ENCODE measurements around the gene OTUD4. TPM values are rescaled to one million over a fixed set of nuclear protein-coding genes. Genes with fewer than 3 reads are reported as not detected.

OTUD4 gene
- total RNA-seq, 1 experiment from 2014 or later, result 13.6 TPM

- Histone ChIP-seq H4K20me1 (ENCODE audit: low read length) (no peaks in the 10 kb centered on the region), H3K9ac (ENCODE audit: low read length) (peak overlapping the region; percentile 25; the same call in 1 of the 2 replicates), H3K79me2 (ENCODE audit: low read length) (no peaks in the 10 kb centered on the region), H3K4me1 (ENCODE audit: insufficient read depth, low read length) (peaks cover 8% of the 10 kb centered on the region), H3K9me2 (replicated peaks; ENCODE audit: low read length) (no peaks in the 10 kb centered on the region), H3K36me3 (ENCODE audit: low read depth, low read length) (no peaks in the 10 kb centered on the region), H3K4me2 (ENCODE audit: low read length) (peak overlapping the region; percentile 54), H3K27ac (ENCODE audit: low read length) (peak overlapping the region; percentile 37), H3K4me3 (ENCODE audit: low read length) (peak overlapping the region; percentile 21; the same call in 1 of the 2 replicates), H3F3A (ENCODE audit: low read length, unreplicated experiment) (no peaks in the 10 kb centered on the region), H3K9me3 (ENCODE audit: low read length) (no peaks in the 10 kb centered on the region), H2AFZ (ENCODE audit: low read length) (peak overlapping the region; percentile 54), H3K27me3 (ENCODE audit: low read length) (no peaks in the 10 kb centered on the region)
- TSS peak; percentile 79 for BruUV-seq (replicated peaks)
- ChIA-PET POLR2A (ENCODE audit: unreplicated experiment) (interaction anchor here (0.5 kb wide), 1 partner anchor 17 kb away, joined by 5 read pairs; no protein-coding TSS in a partner anchor), CTCF (no interaction called here)
- intact Hi-C loops (cut with micrococcal nuclease), result loop anchor here (2.0 kb wide), 1 partner anchor 17 kb away; no protein-coding TSS in a partner anchor
- TF ChIP-seq EZH2phosphoT487 (IDR thresholded peaks at IDR 0.05; ENCODE audit: borderline replicate concordance, low read length), result no peak
- no peak for TF ChIP-seq CTCF (conservative IDR thresholded peaks at IDR 0.05; ENCODE audit: low read depth, low read length)
- no peak for TF ChIP-seq EZH2 (IDR thresholded peaks at IDR 0.05; ENCODE audit: low read length, unreplicated experiment)
- peak; percentile 97 for ATAC-seq
- peak; percentile 82 for DNase-seq
These were observed 15.0 kb upstream of the OTUD4 start for GRCh38 chr4:145195167-145195952.

- Histone ChIP-seq H3F3A (ENCODE audit: low read length, unreplicated experiment) (no peaks in the 10 kb centered on the region), H3K9me3 (ENCODE audit: low read length) (no peaks in the 10 kb centered on the region), H3K9me2 (replicated peaks; ENCODE audit: low read length) (no peaks in the 10 kb centered on the region), H3K27ac (ENCODE audit: low read length) (no peak overlapping the region), H4K20me1 (ENCODE audit: low read length) (no peaks in the 10 kb centered on the region), H2AFZ (ENCODE audit: low read length) (no peak overlapping the region), H3K9ac (ENCODE audit: low read length) (no peak overlapping the region), H3K36me3 (ENCODE audit: low read depth, low read length) (no peaks in the 10 kb centered on the region), H3K4me1 (ENCODE audit: insufficient read depth, low read length) (no peaks in the 10 kb centered on the region), H3K4me3 (ENCODE audit: low read length) (no peak overlapping the region), H3K4me2 (ENCODE audit: low read length) (no peak overlapping the region), H3K79me2 (ENCODE audit: low read length) (no peaks in the 10 kb centered on the region), H3K27me3 (ENCODE audit: low read length) (no peaks in the 10 kb centered on the region)
- TF ChIP-seq EZH2 (IDR thresholded peaks at IDR 0.05; ENCODE audit: low read length, unreplicated experiment), result no peak
- TF ChIP-seq CTCF (conservative IDR thresholded peaks at IDR 0.05; ENCODE audit: low read depth, low read length), result no peak
- TF ChIP-seq EZH2phosphoT487 (IDR thresholded peaks at IDR 0.05; ENCODE audit: borderline replicate concordance, low read length), result no peak
- no TSS peak for BruUV-seq (replicated peaks)
- POLR2A ChIA-PET (ENCODE audit: unreplicated experiment), result interaction anchor here (0.5 kb wide), 1 partner anchor 750 kb away, joined by 6 read pairs; no protein-coding TSS in a partner anchor
- intact Hi-C loops (cut with micrococcal nuclease), result loop anchor here (10.0 kb wide), 1 partner anchor 545 kb away; no protein-coding TSS in a partner anchor
- DNase-seq (no peak), ATAC-seq (no peak)
- CTCF ChIA-PET, result no interaction called here
These were observed 9.6 kb upstream of the OTUD4 start for GRCh38 chr4:145189981-145190380.

- no TSS peak for BruUV-seq (replicated peaks)
- Histone ChIP-seq H3K36me3 (ENCODE audit: low read depth, low read length) (no peaks in the 10 kb centered on the region), H4K20me1 (ENCODE audit: low read length) (no peaks in the 10 kb centered on the region), H3K79me2 (ENCODE audit: low read length) (no peaks in the 10 kb centered on the region), H3K9me2 (replicated peaks; ENCODE audit: low read length) (no peaks in the 10 kb centered on the region), H3F3A (ENCODE audit: low read length, unreplicated experiment) (no peaks in the 10 kb centered on the region), H3K4me2 (ENCODE audit: low read length) (no peak overlapping the region), H3K27ac (ENCODE audit: low read length) (no peak overlapping the region), H2AFZ (ENCODE audit: low read length) (no peak overlapping the region), H3K4me3 (ENCODE audit: low read length) (no peak overlapping the region), H3K9ac (ENCODE audit: low read length) (no peak overlapping the region), H3K9me3 (ENCODE audit: low read length) (no peaks in the 10 kb centered on the region), H3K27me3 (ENCODE audit: low read length) (no peaks in the 10 kb centered on the region), H3K4me1 (ENCODE audit: insufficient read depth, low read length) (no peaks in the 10 kb centered on the region)
- intact Hi-C loops (cut with micrococcal nuclease), result loop anchor here (10.0 kb wide), 1 partner anchor 548 kb away; no protein-coding TSS in a partner anchor
- DNase-seq (no peak), ATAC-seq (no peak)
- no peak for TF ChIP-seq CTCF (conservative IDR thresholded peaks at IDR 0.05; ENCODE audit: low read depth, low read length)
- TF ChIP-seq EZH2phosphoT487 (IDR thresholded peaks at IDR 0.05; ENCODE audit: borderline replicate concordance, low read length), result no peak
- TF ChIP-seq EZH2 (IDR thresholded peaks at IDR 0.05; ENCODE audit: low read length, unreplicated experiment), result no peak
- ChIA-PET POLR2A (ENCODE audit: unreplicated experiment) (interaction anchor here (0.6 kb wide), 1 partner anchor 82 kb away, joined by 3 read pairs; no protein-coding TSS in a partner anchor), CTCF (no interaction called here)
These were observed 6.3 kb upstream of the OTUD4 start for GRCh38 chr4:145186729-145187128.
